Middle frontal gyrus (tissue), 1 donor: ENCODE results near the gene MICAL3.

Experiments
- DNase-seq: peaks from one replicate; pipeline ENCODE4 v3.0.0-alpha.2; 2015; ENCODE audit warnings: low spot score; ENCODE audit errors: extremely low spot score

The MICAL3 gene

GRCh38 chr22:17783773-17784480, 240.4 kb downstream of the MICAL3 start:
- no peak for DNase-seq

- no peak for DNase-seq
Measured at GRCh38 chr22:17783312-17783711, 241.0 kb downstream of the MICAL3 start.

GRCh38 chr22:17782621-17783020, 241.7 kb downstream of the MICAL3 start:
- DNase-seq, result no peak

GRCh38 chr22:17782158-17782557, 242.2 kb downstream of the MICAL3 start:
- DNase-seq, result no peak

- DNase-seq, result no peak
Measured at GRCh38 chr22:17781319-17782031, 242.9 kb downstream of the MICAL3 start.

GRCh38 chr22:17780741-17781318, 243.5 kb downstream of the MICAL3 start:
- DNase-seq, result no peak

- no peak for DNase-seq
Measured at GRCh38 chr22:17780116-17780740, 244.1 kb downstream of the MICAL3 start.

GRCh38 chr22:17779286-17780115, 244.9 kb downstream of the MICAL3 start:
- DNase-seq, result no peak

- DNase-seq, result no peak
Measured at GRCh38 chr22:17778412-17778976, 245.9 kb downstream of the MICAL3 start.

- DNase-seq, result no peak
Measured at GRCh38 chr22:17777717-17778044, 246.7 kb downstream of the MICAL3 start.

GRCh38 chr22:17777005-17777716, 247.2 kb downstream of the MICAL3 start:
- no peak for DNase-seq

GRCh38 chr22:17775781-17776465, 248.4 kb downstream of the MICAL3 start:
- DNase-seq, result no peak

GRCh38 chr22:17774926-17775685, 249.3 kb downstream of the MICAL3 start:
- no peak for DNase-seq

GRCh38 chr22:17774206-17774925, 250.0 kb downstream of the MICAL3 start, which contains the start of gene BID:
Gene BID (minus strand): TSS chr22:17774469. CDS start chr22:17750116, 24,353 bp downstream.
- no peak for DNase-seq

GRCh38 chr22:17773606-17774205, 250.7 kb downstream of the MICAL3 start:
- DNase-seq, result no peak

GRCh38 chr22:17772958-17773605, 251.3 kb downstream of the MICAL3 start:
- DNase-seq, result no peak

- no peak for DNase-seq
Measured at GRCh38 chr22:17772249-17772957, 252.0 kb downstream of the MICAL3 start.
